Naive thymus-derived CD4-positive, alpha-beta T cell (primary cell): Measurements from ENCODE around the gene EIF4E1B. TPM values are rescaled to one million over a fixed set of nuclear protein-coding genes. Genes with fewer than 3 reads are reported as not detected.

ENCODE experiments used
- ATAC-seq: fragments of 150-1000 bp; cut with Tn5 transposase; 2 replicates; pipeline ENCODE4 v1.10.0; 2021; ENCODE audit warnings: mild to moderate bottlenecking, moderate library complexity
- CTCF ChIA-PET: fragments of 350-600 bp; sonication (Branson Sonifier 250); formaldehyde crosslinking; loops from one replicate; lab custom pipeline; 2021; ENCODE audit warnings: antibody characterized with exemption; lab: Charles Lee
- POLR2A ChIA-PET: fragments of 350-600 bp; sonication (Branson Sonifier 250); formaldehyde crosslinking; loops from one replicate; lab custom pipeline; 2021; ENCODE audit warnings: antibody characterized with exemption, inconsistent platforms; lab: Charles Lee
- DNase-seq, 9 donors: peaks; one replicate each; pipeline versions ENCODE4 v3.0.0 to v3.0.0-alpha.2; 2020 to 2022; ENCODE audit warnings: mixed read lengths in 1 of 9
- H3K27ac ChIP-seq: one replicate; pipeline ENCODE4 v1.7.0; 2013; ENCODE audit warnings: mild to moderate bottlenecking, low read depth, low read length, moderate library complexity
- H3K27me3 ChIP-seq, 2 donors: one replicate each; pipeline ENCODE4 v1.7.0; 2013; ENCODE audit warnings: low read length in 2 of 2, mild to moderate bottlenecking in 2 of 2, moderate library complexity in 2 of 2; ENCODE audit not compliant: control insufficient read depth in 2 of 2, insufficient read depth in 2 of 2
- H3K36me3 ChIP-seq, 3 experiments: 1 replicate in 2 of 3; 2 replicates in 1 of 3; pipeline ENCODE4 v1.7.0; 2013; ENCODE audit warnings: low read length in 3 of 3, mild to moderate bottlenecking in 3 of 3, moderate library complexity in 1 of 3; ENCODE audit not compliant: insufficient read depth in 3 of 3, control insufficient read depth in 2 of 3
- H3K4me1 ChIP-seq, 2 donors: one replicate each; pipeline ENCODE4 v1.7.0; 2013; ENCODE audit warnings: low read length in 2 of 2, mild to moderate bottlenecking in 2 of 2, moderate library complexity in 1 of 2; ENCODE audit not compliant: control insufficient read depth in 2 of 2, insufficient read depth in 2 of 2
- H3K4me3 ChIP-seq: 2 replicates; pipeline ENCODE4 v1.7.0; 2013; ENCODE audit warnings: mild to moderate bottlenecking, low read length
- H3K9me3 ChIP-seq, 3 experiments: 1 replicate in 2 of 3; 2 replicates in 1 of 3; pipeline ENCODE4 v1.7.0; 2013; ENCODE audit warnings: low read length in 3 of 3; ENCODE audit not compliant: control insufficient read depth in 2 of 3
- H3K27ac Mint-ChIP-seq, 9 donors: one replicate each; pipeline ENCODE4 v1.8.0; 2020 to 2022; ENCODE audit warnings: mixed read lengths in 9 of 9, mild to moderate bottlenecking in 8 of 9, moderate library complexity in 5 of 9, inconsistent platforms in 2 of 9
- H3K27me3 Mint-ChIP-seq, 5 donors: one replicate each; pipeline ENCODE4 v1.8.0; 2021 to 2022; ENCODE audit warnings: mixed read lengths in 5 of 5, mild to moderate bottlenecking in 1 of 5
- H3K36me3 Mint-ChIP-seq, 5 donors: one replicate each; pipeline ENCODE4 v1.8.0; 2020 to 2022; ENCODE audit warnings: mixed read lengths in 5 of 5, mild to moderate bottlenecking in 3 of 5, inconsistent platforms in 1 of 5
- H3K4me1 Mint-ChIP-seq, 7 donors: one replicate each; pipeline ENCODE4 v1.8.0; 2020 to 2022; ENCODE audit warnings: mixed read lengths in 7 of 7, mild to moderate bottlenecking in 3 of 7, inconsistent platforms in 1 of 7
- H3K4me3 Mint-ChIP-seq, 10 donors: one replicate each; pipeline ENCODE4 v1.8.0; 2020 to 2022; ENCODE audit warnings: mild to moderate bottlenecking in 10 of 10, mixed read lengths in 10 of 10, moderate library complexity in 6 of 10, inconsistent platforms in 2 of 10
- H3K9me3 Mint-ChIP-seq, 11 donors: one replicate each; pipeline ENCODE4 v1.8.0; 2020 to 2022; ENCODE audit warnings: mixed read lengths in 11 of 11, mild to moderate bottlenecking in 4 of 11, inconsistent platforms in 1 of 11, moderate library complexity in 1 of 11
- intact Hi-C, 2 donors: fragments of 100-400 bp; cut with micrococcal nuclease; formaldehyde crosslinking; loops; one replicate each; pipeline ENCODE4 v1.15.1; 2023
- polyA plus RNA-seq, 2 donors: library from polyadenylated mRNA; unstranded; fragments of 300-500 nt; fragmentation: Illumina TruSeq; gene quantifications; one replicate each; pipeline ENCODE4 v1.2.3, GENCODE V29; 2021
- total RNA-seq, 6 experiments: library from RNA in 5 of 6; stranded (reverse) in 5 of 6; gene quantifications; 1 replicate in 5 of 6; 2 replicates in 1 of 6; pipeline ENCODE4 v1.2.3 and lab custom pipeline; 2021 to 2026

The EIF4E1B gene
- total and polyA plus RNA-seq, 7 experiments from 2014 or later: not detected

- Histone ChIP-seq H3K4me3 (no peak overlapping the region), H3K4me1 (no peaks in the 10 kb centered on the region), H3K36me3 (no peaks in the 10 kb centered on the region), H3K27ac (no peak overlapping the region), H3K27me3 (peaks cover 0 to 4% of the 10 kb centered on the region in 2 donors), H3K9me3 (no peaks in the 10 kb centered on the region)
- Mint-ChIP-seq H3K4me3 (no peak overlapping the region), H3K36me3 (peaks cover 0 to 5% (median 0%) of the 10 kb centered on the region in 5 donors), H3K27ac (no peak overlapping the region), H3K4me1 (peaks cover 0 to 8% (median 0%) of the 10 kb centered on the region in 7 donors), H3K9me3 (peaks cover 0 to 5% (median 0%) of the 10 kb centered on the region in 11 donors), H3K27me3 (peaks cover 19 to 55% (median 25%) of the 10 kb centered on the region in 5 donors)
- ATAC-seq: no peak
- CTCF ChIA-PET: no interaction called here
- POLR2A ChIA-PET: no interaction called here
- intact Hi-C loops: no loop called here
- no peak for DNase-seq
Observed at GRCh38 chr5:176637556-176637955, 7.1 kb downstream of the EIF4E1B start.

DNA sequence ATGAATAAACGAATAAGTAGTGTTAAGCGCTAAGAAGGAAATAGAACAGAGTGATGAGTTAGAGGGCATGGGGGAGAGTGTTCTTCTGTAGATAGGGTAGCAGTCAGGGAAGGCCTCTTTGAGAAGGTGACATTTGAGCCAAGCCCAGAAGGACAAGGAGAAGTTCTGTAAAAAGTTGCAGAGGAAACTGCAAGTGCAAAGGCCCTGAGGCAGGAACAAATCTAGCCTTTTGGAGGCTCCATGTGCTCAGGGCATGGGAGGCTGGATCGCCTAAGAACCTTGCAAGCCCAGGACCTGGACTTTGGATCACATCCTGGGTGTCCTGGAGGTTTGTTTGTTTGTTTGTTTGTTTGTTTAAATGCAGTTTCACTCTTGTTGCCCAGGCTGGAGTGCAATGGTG, 8.0 kb downstream of the EIF4E1B start:
- ChIA-PET POLR2A (no interaction called here), CTCF (interaction anchor here (0.6 kb wide), 1 partner anchor 1440 kb away, joined by 3 read pairs; no protein-coding TSS in a partner anchor)
- no peaks in the 10 kb centered on the region for H3K9me3 ChIP-seq
- H3K27me3 ChIP-seq: no peaks in the 10 kb centered on the region
- ATAC-seq (no peak), DNase-seq (no peak)
- no peaks in the 10 kb centered on the region for H3K4me1 ChIP-seq
- no peaks in the 10 kb centered on the region for H3K36me3 ChIP-seq
- no peak overlapping the region for H3K4me3 ChIP-seq
- Mint-ChIP-seq H3K9me3 (peaks cover 0 to 5% (median 0%) of the 10 kb centered on the region in 11 donors), H3K27ac (no peak overlapping the region), H3K36me3 (peaks cover 0 to 5% (median 0%) of the 10 kb centered on the region in 5 donors), H3K4me3 (no peak overlapping the region), H3K4me1 (peaks cover 0 to 8% (median 0%) of the 10 kb centered on the region in 7 donors), H3K27me3 (peaks cover 17 to 48% (median 19%) of the 10 kb centered on the region in 5 donors)
- intact Hi-C loops: no loop called here
- no peak overlapping the region for H3K27ac ChIP-seq

- Histone ChIP-seq H3K27ac (no peak overlapping the region), H3K4me1 (no peaks in the 10 kb centered on the region), H3K36me3 (no peaks in the 10 kb centered on the region), H3K27me3 (no peaks in the 10 kb centered on the region), H3K9me3 (no peaks in the 10 kb centered on the region), H3K4me3 (no peak overlapping the region)
- intact Hi-C loops: no loop called here
- DNase-seq: no peak
- Mint-ChIP-seq H3K27ac (no peak overlapping the region), H3K36me3 (peaks cover 0 to 5% (median 0%) of the 10 kb centered on the region in 5 donors), H3K4me1 (peaks cover 0 to 1% (median 0%) of the 10 kb centered on the region in 7 donors), H3K9me3 (peaks cover 0 to 4% (median 0%) of the 10 kb centered on the region in 11 donors), H3K4me3 (no peak overlapping the region), H3K27me3 (peaks cover 10 to 41% (median 11%) of the 10 kb centered on the region in 5 donors)
- ChIA-PET CTCF (no interaction called here), POLR2A (interaction anchor here (0.6 to 0.9 kb wide), 2 partner anchors 12 to 387 kb away, joined by 3 to 4 read pairs; no protein-coding TSS in a partner anchor)
- ATAC-seq: no peak
Observed at GRCh38 chr5:176639208-176639607, 8.7 kb downstream of the EIF4E1B start.

DNA sequence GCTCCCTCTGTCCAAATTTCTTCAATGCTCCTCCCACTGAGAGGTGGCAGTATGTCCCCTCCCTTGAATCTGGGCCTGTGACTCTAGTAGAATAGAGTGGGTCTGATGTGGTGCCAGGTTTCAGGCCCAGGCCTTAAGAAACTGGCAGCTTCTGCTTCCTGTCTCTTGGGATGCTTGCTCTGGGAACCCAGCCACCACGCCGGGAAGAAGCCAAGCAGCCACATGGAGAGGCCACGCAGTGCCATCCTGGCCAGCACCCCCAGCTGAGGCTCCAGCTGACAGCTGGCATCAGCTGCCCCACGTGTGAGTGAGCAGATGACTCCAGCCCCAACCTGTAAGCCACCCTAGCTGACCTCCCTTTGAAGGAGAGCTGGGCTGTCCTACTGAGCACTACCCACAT, 9.5 kb downstream of the EIF4E1B start:
- intact Hi-C loops: loop anchor here (10.0 kb wide), 3 partner anchors 675 to 1115 kb away; partner anchors contain the start of genes MXD3 (in 1 of the 2) and TMED9 (in 1 of the 2)
- H3K4me3 Mint-ChIP-seq: no peak overlapping the region
- H3K27ac Mint-ChIP-seq: no peak overlapping the region
- ChIA-PET POLR2A (interaction anchor here (0.6 to 0.9 kb wide), 2 partner anchors 12 to 387 kb away, joined by 3 to 4 read pairs; no protein-coding TSS in a partner anchor), CTCF (no interaction called here)
- DNase-seq: no peak
- no peaks in the 10 kb centered on the region for H3K36me3 ChIP-seq
- no peak overlapping the region for H3K4me3 ChIP-seq
- H3K4me1 Mint-ChIP-seq: no peaks in the 10 kb centered on the region
- H3K27me3 Mint-ChIP-seq: peaks cover 5 to 36% (median 6%) of the 10 kb centered on the region in 5 donors
- H3K9me3 Mint-ChIP-seq: peaks cover 0 to 2% (median 0%) of the 10 kb centered on the region in 11 donors
- no peaks in the 10 kb centered on the region for H3K4me1 ChIP-seq
- no peak overlapping the region for H3K27ac ChIP-seq
- no peaks in the 10 kb centered on the region for H3K27me3 ChIP-seq
- ATAC-seq: no peak
- no peaks in the 10 kb centered on the region for H3K9me3 ChIP-seq
- peaks cover 0 to 3% (median 0%) of the 10 kb centered on the region in 5 donors for H3K36me3 Mint-ChIP-seq

DNA sequence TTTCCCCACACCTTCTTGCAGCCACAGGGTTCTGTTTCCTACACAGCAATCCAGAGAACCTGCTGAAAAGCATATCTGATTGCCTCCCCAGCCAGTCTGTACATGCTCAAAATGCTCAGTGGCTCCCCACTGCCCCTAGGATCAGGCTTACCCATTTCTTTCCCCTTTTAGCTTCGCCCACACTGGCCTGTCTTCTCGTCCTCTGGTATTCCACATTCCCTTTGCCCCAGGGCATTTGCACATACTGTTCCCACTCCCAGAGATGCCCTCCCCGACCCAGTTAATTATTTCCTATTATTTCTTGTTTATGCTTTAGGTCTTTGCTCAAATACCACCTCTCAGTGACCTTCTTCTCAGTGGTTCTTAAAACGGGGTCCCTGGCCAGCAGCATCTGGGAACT, 10.1 kb downstream of the EIF4E1B start:
- Mint-ChIP-seq H3K27me3 (peaks cover 0 to 29% (median 0%) of the 10 kb centered on the region in 5 donors), H3K36me3 (no peaks in the 10 kb centered on the region), H3K4me1 (no peaks in the 10 kb centered on the region), H3K27ac (no peak overlapping the region), H3K9me3 (peaks cover 0 to 2% (median 0%) of the 10 kb centered on the region in 11 donors), H3K4me3 (no peak overlapping the region)
- no peaks in the 10 kb centered on the region for H3K4me1 ChIP-seq
- ChIA-PET POLR2A (no interaction called here), CTCF (no interaction called here)
- intact Hi-C loops: loop anchor here (10.0 kb wide), 3 partner anchors 674 to 1116 kb away; partner anchors contain the start of genes MXD3 (in 1 of the 2) and TMED9 (in 1 of the 2)
- H3K36me3 ChIP-seq: no peaks in the 10 kb centered on the region
- no peak overlapping the region for H3K4me3 ChIP-seq
- DNase-seq (no peak), ATAC-seq (no peak)
- H3K27ac ChIP-seq: no peak overlapping the region
- H3K9me3 ChIP-seq: no peaks in the 10 kb centered on the region
- no peaks in the 10 kb centered on the region for H3K27me3 ChIP-seq

DNA sequence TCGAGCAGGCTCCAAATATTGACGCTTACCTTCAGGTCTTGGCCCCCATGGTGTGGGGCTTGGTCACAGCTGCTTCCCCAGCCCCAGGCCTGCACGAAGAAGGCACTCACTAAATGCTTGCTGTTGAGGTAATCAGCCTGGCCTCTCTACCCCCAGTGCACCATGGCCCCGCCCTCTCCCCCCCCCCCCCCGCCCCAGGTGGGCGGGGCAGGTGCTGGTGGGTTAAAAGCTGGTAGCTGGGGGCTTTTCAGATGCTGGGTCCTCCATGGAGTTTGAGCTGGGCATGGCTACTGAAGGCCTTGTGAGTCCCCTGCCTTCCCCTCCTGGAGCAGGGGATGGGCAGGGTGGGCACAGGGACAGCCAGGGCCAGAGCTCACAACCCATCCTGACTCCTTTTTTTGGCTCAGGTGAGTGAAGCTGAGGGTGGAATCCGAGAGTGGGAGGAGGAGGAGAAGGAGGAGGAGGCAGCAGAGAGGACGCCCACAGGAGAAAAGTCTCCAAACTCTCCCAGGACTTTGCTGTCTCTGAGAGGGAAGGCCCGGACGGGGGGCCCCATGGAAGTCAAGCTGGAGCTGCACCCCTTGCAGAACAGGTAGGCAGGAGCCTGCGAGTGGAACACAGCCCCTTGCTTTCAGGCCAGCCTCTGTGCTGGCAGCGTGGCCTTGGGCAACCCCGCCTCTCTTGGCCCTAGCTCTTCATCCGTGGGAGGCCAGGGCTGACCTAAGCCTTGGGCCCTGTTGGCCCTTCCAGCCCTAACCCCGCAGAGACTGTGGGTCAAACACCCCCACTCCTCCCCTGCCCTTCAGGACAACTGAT, 12.4 kb downstream of the EIF4E1B start:
- Mint-ChIP-seq H3K27ac (no peak overlapping the region), H3K36me3 (no peaks in the 10 kb centered on the region), H3K4me3 (no peak overlapping the region), H3K4me1 (peaks cover 7 to 13% (median 11%) of the 10 kb centered on the region in 7 donors), H3K27me3 (peaks cover 0 to 8% (median 0%) of the 10 kb centered on the region in 5 donors), H3K9me3 (peaks cover 0 to under 1% (median 0%) of the 10 kb centered on the region in 11 donors)
- Histone ChIP-seq H3K27me3 (no peaks in the 10 kb centered on the region), H3K27ac (no peak overlapping the region), H3K36me3 (no peaks in the 10 kb centered on the region), H3K9me3 (no peaks in the 10 kb centered on the region), H3K4me3 (no peak overlapping the region), H3K4me1 (peaks cover 5 to 7% of the 10 kb centered on the region in 2 donors)
- CTCF ChIA-PET: no interaction called here
- ATAC-seq (no peak), DNase-seq (no peak)
- intact Hi-C loops: loop anchor here (10.0 kb wide), 3 partner anchors 672 to 1118 kb away; partner anchors contain the start of genes MXD3 (in 1 of the 2) and TMED9 (in 1 of the 2)
- POLR2A ChIA-PET: no interaction called here
